ENCODE results near the gene RAB11A.

The RAB11A gene

GRCh38 chr15:65926899-65927298 is 57.6 kb downstream of the RAB11A start:
- H3K4me3 ChIP-seq (ENCODE audit: low read depth, low read length) = no peak overlapping the region
- TF ChIP-seq, protein P1, sequence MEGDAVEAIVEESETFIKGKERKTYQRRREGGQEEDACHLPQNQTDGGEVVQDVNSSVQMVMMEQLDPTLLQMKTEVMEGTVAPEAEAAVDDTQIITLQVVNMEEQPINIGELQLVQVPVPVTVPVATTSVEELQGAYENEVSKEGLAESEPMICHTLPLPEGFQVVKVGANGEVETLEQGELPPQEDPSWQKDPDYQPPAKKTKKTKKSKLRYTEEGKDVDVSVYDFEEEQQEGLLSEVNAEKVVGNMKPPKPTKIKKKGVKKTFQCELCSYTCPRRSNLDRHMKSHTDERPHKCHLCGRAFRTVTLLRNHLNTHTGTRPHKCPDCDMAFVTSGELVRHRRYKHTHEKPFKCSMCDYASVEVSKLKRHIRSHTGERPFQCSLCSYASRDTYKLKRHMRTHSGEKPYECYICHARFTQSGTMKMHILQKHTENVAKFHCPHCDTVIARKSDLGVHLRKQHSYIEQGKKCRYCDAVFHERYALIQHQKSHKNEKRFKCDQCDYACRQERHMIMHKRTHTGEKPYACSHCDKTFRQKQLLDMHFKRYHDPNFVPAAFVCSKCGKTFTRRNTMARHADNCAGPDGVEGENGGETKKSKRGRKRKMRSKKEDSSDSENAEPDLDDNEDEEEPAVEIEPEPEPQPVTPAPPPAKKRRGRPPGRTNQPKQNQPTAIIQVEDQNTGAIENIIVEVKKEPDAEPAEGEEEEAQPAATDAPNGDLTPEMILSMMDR (IDR thresholded peaks at IDR 0.05; ENCODE audit: borderline replicate concordance, insufficient read depth, low read depth, low read length) = no peak

GRCh38 chr15:65927545-65927944 is 58.3 kb downstream of the RAB11A start:
- H3K4me3 ChIP-seq (ENCODE audit: low read depth, low read length) = no peak overlapping the region
- TF ChIP-seq, protein P1 (IDR thresholded peaks at IDR 0.05; ENCODE audit: borderline replicate concordance, insufficient read depth, low read depth, low read length) = no peak

DNA sequence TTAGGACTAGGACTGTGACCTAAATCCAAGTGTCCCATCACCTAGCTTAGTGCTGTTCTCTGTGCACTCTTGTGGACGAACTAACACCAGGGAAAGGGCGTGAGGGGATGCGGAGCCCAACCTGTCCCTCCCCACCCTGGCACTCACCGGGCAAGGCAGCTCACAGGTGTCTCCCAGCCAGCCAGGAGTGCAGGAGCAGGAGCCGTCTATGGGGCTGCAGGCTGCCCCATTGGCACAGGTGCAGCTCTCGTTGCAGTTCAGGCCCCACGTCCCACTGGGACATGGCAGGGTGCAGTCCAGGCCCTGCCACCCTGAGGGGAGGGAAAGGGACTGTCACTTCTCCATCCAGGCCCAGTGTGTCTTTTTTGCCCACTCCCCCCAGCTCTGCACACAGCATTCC is 60.3 kb downstream of the RAB11A start:
- H3K4me3 ChIP-seq (ENCODE audit: low read depth, low read length) = no peak overlapping the region
- TF ChIP-seq, protein P1 (IDR thresholded peaks at IDR 0.05; ENCODE audit: borderline replicate concordance, insufficient read depth, low read depth, low read length) = no peak

DNA sequence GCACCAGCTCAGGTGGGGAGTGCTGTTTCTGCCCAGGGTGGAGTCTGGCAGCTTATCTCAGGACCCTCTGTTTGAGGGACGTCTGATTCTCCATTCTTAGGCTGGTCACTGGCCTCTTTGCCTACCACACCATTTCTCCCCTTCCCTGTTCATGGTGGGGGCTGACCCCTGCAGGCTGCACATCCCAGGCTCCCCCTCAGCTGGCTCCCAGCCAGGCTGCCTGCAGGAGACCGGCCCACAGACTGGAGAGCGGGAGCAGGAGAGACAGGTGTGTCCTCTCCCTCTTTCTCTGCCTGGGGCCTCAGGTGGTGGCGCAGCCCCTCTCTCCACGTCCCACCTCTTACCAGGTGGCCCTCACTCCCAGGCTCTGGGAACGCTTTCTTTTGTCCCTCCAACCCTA is 60.8 kb downstream of the RAB11A start:
- H3K4me3 ChIP-seq (ENCODE audit: low read depth, low read length) = no peak overlapping the region
- TF ChIP-seq, protein P1 (IDR thresholded peaks at IDR 0.05; ENCODE audit: borderline replicate concordance, insufficient read depth, low read depth, low read length) = no peak

DNA sequence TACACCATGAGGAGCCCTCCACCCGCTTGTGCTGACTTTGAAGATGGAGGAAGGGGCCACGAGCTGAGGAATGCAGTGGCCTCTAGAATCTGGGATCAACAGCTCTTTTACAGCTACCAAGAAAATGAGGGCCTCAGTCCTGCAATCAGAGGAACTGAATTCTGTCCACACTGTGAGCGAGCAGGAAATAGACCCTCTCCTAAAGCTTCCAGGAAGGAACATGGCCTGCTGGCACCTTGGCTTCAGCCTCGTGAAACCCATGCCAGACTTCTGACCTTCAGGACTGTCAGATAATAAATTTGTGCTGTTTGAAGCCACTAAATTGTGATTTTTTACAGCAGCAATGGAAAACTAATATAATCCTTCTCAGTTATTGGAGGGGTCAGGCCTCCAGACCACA is 61.9 kb downstream of the RAB11A start:
- TF ChIP-seq, protein P1 (IDR thresholded peaks at IDR 0.05; ENCODE audit: borderline replicate concordance, insufficient read depth, low read depth, low read length) = no peak

GRCh38 chr15:65935391-65935790 is 66.1 kb downstream of the RAB11A start:
- H3K4me3 ChIP-seq (ENCODE audit: low read depth, low read length) = no peak overlapping the region
- TF ChIP-seq, protein P1 (IDR thresholded peaks at IDR 0.05; ENCODE audit: borderline replicate concordance, insufficient read depth, low read depth, low read length) = no peak

More for the DNA sequence above, 61.9 kb downstream of the RAB11A start:
- H3K4me3 ChIP-seq (ENCODE audit: low read depth, low read length) = no peak overlapping the region

DNA sequence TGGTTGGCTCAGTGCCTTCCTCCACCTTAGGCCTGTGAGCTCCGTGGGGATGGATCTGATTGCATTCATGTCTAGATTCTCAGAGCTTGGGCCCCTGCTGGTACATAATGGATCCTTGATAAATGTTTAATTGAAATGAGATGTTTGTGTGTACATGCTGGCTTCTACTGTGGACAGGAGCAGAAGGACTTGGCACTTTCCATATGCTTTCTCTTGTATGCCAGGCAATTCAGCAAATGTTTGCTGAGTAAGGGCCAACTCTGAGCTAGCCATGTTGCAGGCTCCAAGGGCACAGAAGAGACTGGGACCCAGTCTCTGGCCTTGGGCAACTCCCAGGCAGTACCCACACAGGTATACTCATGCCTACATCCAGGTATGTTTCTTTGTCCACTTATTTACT is 67.0 kb downstream of the RAB11A start:
- TF ChIP-seq, protein P1 (IDR thresholded peaks at IDR 0.05; ENCODE audit: borderline replicate concordance, insufficient read depth, low read depth, low read length) = no peak
- H3K4me3 ChIP-seq (ENCODE audit: low read depth, low read length) = no peak overlapping the region
